RPMI8226 (cell line): Measurements from ENCODE around the gene SEMA3A.
A peak's percentile ranks its signal among the peaks of the same experiment; 100 is the strongest.

Source experiments
- DNase-seq: peaks from one replicate; pipeline ENCODE4 v3.0.0-alpha.2; 2015

The SEMA3A gene

GRCh38 chr7:83996879-83997278, 197.7 kb downstream of the SEMA3A start:
- DNase-seq = no peak

DNA sequence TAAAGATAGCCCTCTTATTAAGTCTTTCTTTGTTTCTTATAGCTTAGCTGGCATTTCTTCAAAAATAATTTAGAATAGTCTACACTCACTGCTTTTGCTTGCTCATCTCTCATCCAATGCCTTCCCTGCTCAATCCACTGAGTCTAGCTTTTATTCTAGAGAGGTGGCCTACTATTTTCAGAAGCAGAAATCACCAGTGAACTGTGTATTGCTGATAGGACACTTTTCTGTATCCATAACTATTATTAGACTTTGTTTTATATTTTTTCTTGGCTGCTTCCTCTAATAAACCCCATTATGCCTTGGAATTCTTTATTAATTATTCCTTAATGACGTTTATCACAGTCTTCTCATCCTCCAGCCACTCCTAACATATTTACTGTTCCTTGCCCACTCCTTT, 206.8 kb downstream of the SEMA3A start:
- DNase-seq = no peak

- DNase-seq = no peak
Observed at GRCh38 chr7:83985821-83986220, 208.8 kb downstream of the SEMA3A start.

DNA sequence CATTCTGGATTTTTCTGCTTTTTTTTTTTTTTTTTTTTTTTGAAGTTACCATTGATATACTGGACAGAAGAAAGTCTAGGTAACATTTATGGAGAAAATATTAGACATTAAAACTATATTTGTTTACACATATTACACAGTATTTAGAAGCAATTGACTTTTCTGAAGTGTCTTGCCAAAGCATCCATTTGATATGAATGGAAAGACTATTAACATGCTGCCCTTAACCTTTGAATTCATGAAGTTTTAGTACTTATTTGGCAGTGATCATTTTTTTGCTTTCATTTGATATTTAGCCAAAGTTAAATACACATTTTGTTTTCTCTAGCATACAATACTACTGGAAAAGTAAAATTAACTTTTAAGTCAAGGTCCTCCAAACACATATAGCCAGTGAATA, 210.0 kb downstream of the SEMA3A start:
- DNase-seq = no peak

DNA sequence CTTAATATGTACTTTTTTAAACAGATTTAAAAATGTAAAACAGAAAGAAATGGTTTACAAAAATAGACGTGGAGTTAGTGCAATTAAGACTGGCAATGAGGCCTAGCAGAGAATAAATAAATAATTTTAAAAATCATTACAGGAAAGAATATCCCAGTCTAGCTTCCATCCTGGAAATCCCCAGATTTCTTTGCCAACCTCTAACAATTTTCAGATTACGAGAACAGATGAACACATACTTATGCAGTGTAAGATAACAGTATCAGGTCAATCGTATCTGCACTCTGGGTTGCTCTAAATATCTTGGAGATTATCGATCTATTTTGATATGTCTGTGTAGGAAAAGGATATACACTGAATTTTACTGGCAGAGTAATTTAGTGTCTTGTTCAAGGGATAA, 210.5 kb downstream of the SEMA3A start:
- no peak for DNase-seq

DNA sequence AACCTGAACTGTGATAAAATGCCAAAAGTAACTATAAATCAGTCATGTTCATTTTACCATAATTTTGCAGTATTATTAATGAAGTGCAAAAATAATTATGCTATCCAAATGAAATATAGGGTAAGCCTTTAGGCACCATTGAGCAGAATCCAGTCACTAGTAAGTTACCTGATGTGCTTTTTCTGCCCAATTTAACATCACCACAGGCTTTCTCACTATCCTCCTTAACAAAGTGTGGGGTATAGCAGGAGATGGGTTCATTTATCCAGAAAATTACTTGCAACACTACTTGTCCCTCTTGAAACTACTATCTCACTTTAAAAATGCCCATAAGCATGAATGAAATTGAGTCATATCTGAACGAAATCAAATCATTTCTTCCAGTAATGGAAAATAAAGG, 211.0 kb downstream of the SEMA3A start:
- no peak for DNase-seq

DNA sequence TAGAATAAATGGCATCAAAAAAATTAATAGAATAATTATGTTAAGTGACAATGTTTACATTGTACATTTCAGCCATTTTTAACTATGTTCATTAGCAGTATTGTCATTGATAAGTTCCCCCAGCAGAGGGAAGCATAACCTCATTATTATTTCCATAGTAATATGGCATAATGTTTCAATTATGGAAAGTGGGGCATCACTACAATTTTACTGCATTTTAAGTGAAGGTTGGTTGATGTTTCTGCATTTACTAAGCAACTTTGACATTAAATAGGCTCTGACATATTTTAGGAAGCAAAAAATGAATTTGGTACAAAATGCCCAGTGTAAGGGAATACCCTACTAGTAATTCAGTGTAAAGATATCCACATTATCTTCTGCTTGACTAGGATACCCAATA, 218.3 kb downstream of the SEMA3A start:
- DNase-seq = peak; percentile 52

- no peak for DNase-seq
Observed at GRCh38 chr7:83970081-83970480, 224.5 kb downstream of the SEMA3A start.

GRCh38 chr7:83964318-83964717, 230.3 kb downstream of the SEMA3A start:
- no peak for DNase-seq

DNA sequence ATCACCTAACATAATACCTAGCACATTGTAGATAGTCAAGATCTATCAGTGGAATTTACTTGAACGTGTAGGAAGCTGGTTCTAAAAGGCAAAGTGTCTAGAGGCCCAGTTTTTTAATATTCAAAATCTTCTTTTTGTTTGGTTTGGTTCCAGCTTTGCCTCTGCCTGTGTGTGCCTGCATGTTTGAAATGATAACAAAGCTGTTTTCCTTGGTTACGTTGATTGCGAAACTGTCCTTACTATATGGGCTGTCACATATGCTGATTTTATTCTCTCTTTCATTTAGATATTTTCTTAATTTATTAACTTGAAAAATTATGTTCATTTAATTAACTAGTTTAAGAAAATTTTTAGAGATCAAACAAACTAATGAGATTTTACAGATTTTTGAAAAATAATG, 237.3 kb downstream of the SEMA3A start:
- DNase-seq = no peak

DNA sequence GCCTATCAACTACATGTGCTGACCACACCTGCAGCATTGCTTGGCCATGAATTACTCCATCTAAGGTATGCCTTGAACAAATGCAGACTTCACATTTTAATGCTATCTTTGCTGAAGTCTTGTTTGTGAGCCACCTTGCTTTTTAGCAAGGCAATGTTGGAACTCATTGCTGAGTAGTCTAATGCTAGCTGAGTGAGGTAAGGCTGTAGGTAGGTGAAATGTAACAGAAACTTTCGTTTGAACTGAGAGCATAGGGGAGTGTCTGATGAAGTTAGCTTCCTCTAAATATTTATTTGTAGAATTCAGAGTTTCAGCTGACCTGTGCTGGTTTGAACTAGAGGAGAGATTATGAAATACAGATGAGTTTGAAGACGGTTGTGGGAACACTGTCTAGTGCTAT, 238.5 kb downstream of the SEMA3A start:
- no peak for DNase-seq

GRCh38 chr7:83952236-83952635, 242.4 kb downstream of the SEMA3A start:
- no peak for DNase-seq

DNA sequence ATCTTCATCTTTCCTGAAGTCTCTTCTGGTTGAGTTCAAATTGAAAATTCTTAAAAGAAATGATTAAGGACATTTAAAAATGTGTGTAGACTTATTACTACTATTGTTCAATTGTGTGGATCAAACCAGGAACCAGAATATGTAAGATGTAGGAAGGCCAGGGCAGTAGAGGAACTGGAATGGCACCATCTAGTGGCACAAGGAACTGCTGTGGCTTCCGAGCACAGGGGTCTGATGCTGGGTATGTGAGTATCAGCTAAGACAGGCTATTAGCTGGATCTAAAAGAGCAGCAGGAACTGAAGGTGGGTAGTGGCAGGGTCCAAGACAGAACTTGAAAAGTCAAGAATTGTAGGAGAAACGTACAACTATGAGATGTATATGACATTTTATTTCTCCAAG, 247.3 kb downstream of the SEMA3A start:
- DNase-seq = peak; percentile 46

DNA sequence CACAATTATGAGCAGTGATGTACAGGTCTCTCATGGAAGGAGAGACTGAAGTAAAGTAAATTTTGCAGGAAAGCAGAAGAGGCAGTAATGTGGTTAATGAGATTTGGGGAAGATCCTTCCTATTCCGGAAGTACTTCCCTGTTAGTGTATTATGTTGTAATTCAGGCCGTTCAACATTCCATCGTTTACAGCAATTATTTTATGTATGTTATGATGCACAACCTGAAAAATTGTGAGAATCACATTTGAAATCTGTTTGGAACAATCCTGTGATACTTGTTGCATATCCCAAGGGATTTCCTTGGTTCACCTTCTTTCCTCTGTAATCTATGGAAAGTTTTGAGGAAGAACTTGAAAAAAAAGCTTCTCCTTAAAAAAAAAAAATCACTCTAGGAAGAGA, 247.8 kb downstream of the SEMA3A start:
- DNase-seq = no peak

DNA sequence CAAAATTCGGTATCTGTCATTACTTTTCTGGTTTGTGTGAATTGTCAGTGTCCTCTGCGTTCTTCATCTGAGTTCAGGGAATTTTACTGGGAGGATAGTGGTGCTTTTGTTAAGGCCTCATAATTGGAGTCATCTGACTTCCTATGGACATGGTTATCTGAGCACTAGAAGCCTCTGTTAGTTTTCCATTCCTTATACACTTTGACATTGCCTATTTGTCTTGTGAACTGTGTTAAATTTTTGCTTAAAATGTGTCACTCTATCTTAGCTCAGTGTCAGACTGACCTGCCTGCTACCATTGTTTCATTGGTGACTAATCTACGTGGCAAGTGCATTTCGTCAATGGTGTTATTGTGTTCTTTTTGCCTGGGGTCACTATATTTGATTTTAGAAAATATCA, 253.3 kb downstream of the SEMA3A start:
- DNase-seq = no peak

DNA sequence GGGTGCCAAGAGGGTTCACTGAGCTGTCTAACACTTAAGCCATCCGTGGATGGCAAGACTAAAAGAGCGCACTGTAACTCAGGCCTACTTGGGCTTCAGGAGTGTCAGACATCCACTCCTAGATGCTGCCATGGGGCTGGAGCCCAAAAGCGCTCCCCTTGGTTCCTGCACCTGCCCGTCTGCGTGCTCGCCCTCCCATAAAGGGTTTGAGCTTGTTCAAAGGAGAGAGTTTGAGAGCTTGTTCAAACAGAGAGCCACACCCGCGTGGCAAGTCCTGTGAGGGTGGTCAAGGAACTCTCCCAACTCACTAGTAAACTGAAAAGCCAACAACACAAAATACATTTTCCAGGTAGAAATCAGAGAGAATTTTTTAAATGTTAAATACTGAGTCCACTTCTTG, 256.7 kb downstream of the SEMA3A start:
- no peak for DNase-seq

DNA sequence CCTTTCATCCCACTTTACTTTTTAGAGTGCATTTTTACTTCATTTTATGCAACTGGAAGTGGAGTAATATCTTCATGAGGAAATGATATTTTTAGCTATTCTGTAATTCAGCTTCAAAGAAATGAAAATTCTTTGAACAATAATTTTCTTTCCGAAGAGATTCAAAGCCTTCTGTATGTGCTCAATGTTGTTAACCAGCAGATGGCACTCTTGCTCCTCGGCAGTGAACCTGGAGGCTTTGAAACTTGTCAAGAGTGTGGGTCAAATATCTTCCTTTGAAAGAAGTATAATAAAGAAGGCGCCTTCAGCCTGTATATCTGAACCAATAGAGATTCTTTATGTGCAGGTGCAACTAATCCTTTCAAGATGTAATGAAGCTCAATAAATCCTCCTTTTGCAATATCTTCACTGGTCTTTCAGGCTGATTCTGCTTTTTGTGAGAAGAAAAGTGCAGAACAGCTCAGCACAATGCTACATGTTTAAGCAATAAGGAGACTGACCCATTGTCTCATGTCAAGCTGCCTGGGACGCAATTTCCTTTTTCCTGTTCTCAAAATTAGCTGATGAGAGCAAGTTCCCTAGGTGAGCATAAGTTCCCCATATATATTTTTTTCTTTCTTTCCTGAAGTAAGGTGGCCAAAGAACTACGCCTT, 258.4 kb downstream of the SEMA3A start:
- peak; percentile 76 for DNase-seq

DNA sequence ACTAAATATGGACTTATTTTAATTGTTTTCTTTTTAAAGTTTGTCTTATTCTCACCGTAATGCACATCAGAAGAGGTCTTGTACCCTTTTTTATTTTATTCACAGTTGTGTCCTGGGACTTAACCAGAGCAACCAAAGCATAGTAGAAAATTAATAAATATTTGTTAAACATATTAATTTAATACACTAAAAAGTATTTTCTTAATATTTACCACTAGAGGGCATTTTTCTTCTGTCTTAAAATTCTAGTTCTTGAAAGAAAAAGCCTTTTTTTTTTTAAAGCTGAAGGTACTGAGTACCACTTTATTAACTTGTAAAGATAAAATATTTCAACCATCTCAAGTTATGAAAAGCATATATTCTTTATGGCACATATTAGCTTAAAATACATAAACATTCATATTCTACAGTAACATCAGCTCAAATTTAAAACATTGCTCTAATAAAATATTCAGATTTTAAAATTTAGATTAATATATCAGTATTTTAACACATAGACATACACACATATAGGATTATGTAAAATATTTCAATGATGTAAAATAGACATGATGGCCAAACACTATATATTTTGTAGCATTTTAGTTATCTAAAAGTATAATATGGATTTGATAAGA, 260.4 kb downstream of the SEMA3A start:
- DNase-seq = no peak

DNA sequence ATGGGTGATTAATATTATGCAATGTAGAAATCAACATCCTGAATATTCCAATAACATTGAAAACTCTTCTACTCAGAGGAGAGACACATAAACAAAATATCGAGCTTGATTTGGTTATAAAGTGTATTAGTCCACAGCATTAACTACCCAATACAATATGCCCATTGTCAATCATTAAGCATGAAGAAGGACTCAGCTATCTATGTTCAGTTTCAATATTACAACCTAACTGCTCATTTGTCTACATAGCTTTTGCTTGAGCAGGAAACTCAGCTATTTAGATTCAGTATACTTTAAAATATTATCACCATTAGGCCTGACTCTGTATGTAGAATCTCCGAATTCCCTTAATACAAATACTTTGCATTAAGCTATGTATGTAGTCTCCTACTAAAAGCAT, 262.6 kb downstream of the SEMA3A start:
- DNase-seq = no peak

GRCh38 chr7:83930262-83930661, 264.3 kb downstream of the SEMA3A start:
- no peak for DNase-seq

DNA sequence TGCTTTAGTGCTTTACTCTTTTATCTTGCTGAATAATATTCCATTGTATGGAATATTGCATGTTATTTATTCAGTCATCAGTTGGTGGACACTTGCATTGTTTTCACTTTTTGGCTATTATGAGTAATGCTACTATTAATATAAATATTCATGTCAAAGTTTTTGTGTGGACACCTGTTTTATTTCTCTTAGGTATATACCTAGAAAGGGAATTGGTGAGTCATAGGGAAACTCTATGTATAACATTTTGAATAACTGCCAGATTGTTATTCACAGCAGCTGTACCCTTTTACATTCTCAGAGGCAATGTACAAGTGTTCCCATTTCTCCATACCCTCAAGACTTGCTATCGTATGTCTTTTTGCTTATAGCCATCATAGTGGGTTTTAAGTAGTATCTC, 268.7 kb downstream of the SEMA3A start:
- no peak for DNase-seq

GRCh38 chr7:83921941-83922607, 272.5 kb downstream of the SEMA3A start:
- no peak for DNase-seq

- DNase-seq = no peak
Observed at GRCh38 chr7:83921271-83921940, 273.2 kb downstream of the SEMA3A start.

DNA sequence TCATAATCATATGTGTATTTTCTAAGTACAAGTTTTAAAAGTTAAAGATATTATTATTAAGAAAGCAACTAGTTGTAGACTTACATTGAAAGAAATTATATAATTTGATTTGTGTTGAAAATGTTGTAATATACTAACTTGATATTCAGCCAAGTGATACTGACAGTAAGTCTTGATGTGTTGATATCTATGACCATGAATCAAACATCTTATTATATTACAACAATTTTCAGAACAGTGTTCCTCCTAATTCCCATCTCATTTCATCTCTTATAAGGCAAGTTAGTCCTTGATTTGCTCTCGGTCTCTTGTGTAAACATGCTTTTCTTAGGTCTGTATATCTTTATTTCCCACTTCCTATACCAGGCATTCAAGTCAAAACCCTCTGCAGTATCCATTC, 276.4 kb downstream of the SEMA3A start:
- DNase-seq = no peak
